Heart right ventricle (tissue), 16 donors: ENCODE results near the gene EWSR1. TPM values are rescaled to one million over a fixed set of nuclear protein-coding genes. Genes with fewer than 3 reads are reported as not detected.

Experiments used
- ATAC-seq, 8 donors: fragments of 200-7000 bp; cut with Tn5 transposase; one replicate each; pipeline ENCODE4 v1.9.1; 2020; ENCODE audit warnings: mild to moderate bottlenecking in 8 of 8, moderate library complexity in 8 of 8, moderate number of reproducible peaks in 1 of 8
- DNase-seq, 2 donors: peaks; one replicate each; pipeline ENCODE4 v3.0.0-alpha.2; 2020
- H3K27ac ChIP-seq, 10 donors: fragments of 200-600 bp; sonication (generic) in 2 of 10; one replicate each; pipeline versions ENCODE4 v1.5.0 to v1.8.0; 2020 to 2022; ENCODE audit warnings: mild to moderate bottlenecking in 3 of 10
- H3K27me3 ChIP-seq, 7 donors: fragments of 200-600 bp; one replicate each; pipeline ENCODE4 v1.8.0; 2021 to 2022; ENCODE audit warnings: mild to moderate bottlenecking in 2 of 7
- H3K36me3 ChIP-seq, 9 donors: fragments of 200-600 bp; sonication (generic) in 1 of 9; one replicate each; pipeline versions ENCODE4 v1.5.0 to v1.8.0; 2020 to 2022; ENCODE audit warnings: mild to moderate bottlenecking in 2 of 9
- H3K4me1 ChIP-seq, 9 donors: fragments of 200-600 bp; sonication (generic) in 1 of 9; one replicate each; pipeline versions ENCODE4 v1.5.0 to v1.8.0; 2020 to 2022; ENCODE audit warnings: mild to moderate bottlenecking in 4 of 9
- H3K4me3 ChIP-seq, 10 donors: fragments of 200-600 bp; sonication (generic) in 2 of 10; one replicate each; pipeline versions ENCODE4 v1.5.0 to v1.8.0; 2020 to 2022; ENCODE audit warnings: mild to moderate bottlenecking in 7 of 10, moderate library complexity in 2 of 10
- H3K9me3 ChIP-seq, 11 donors: fragments of 200-600 bp in 10 of 11; sonication (generic) in 2 of 11; one replicate each; pipeline versions ENCODE4 v1.5.0 to v1.8.0; 2013 to 2022; ENCODE audit warnings: mild to moderate bottlenecking in 2 of 11, control low read depth in 1 of 11, moderate library complexity in 1 of 11
- WGBS, 2 donors: extraction: QIAGEN DNeasy Blood & Tissue Kit; methylation state at CpG; one replicate each; pipeline ENCODE4 v1.1.7; 2013; ENCODE audit warnings: inconsistent platforms in 1 of 2; 5-methylcytosine and 5-hydroxymethylcytosine counted together
- intact Hi-C, 10 donors: fragments of 100-400 bp; cut with DNase I; formaldehyde crosslinking; loops; one replicate each; pipeline versions ENCODE4 v1.11.1 to v1.14.2; 2022
- polyA plus RNA-seq, 2 donors: library from polyadenylated mRNA; stranded (reverse); fragments of 200-250 nt; gene quantifications; one replicate each; pipeline ENCODE4 v1.2.3, GENCODE V29; 2013
- total RNA-seq, 10 donors: library from RNA; stranded (reverse); fragmentation: NEBNext Ultra II Directional in 3 of 10; extraction: Animal tissue kit (Norgen Biotek cat#: 25700) in 3 of 10; gene quantifications; one replicate each; pipeline versions ENCODE4 v1.2.1 to v1.2.4, GENCODE V29; 2021 to 2023
- TF ChIP-seq, protein P1 (sequence below), 9 donors: fragments of 200-600 bp; sonication (generic) in 2 of 9; IDR thresholded peaks; one replicate each; pipeline versions ENCODE4 v1.5.0 to v1.8.0; 2021 to 2022; ENCODE audit warnings: antibody characterized with exemption in 9 of 9, mild to moderate bottlenecking in 5 of 9, moderate library complexity in 1 of 9
- donor health status: Arrhythmogenic right ventricular cardiomyopathy.
- donor health status: ischemic (EF 13 %, LVEDD 7.1; RV severe dilation, severe dysfunction).
- donor health status: healthy with polysubstance abuse.
- donor health status: DM: no; HTN: yes; CAD: no.
- donor health status: DM: no; HTN: no; CAD: no.
- donor health status: ischemic (EF 25% LVEDD 6.9; RV normal size, moderate dysfunction).
- donor health status: ischemic (EF 25% LVEDD 5.7; RV mildly dilated, moderate dysfunction).
- donor health status: healthy.
- donor health status: DM: yes; HTN: yes; CAD: no.
- donor health status: Ischemic cardiomyopathy.
- donor health status: ischemic (EF 35%, LVEDD 5.7; RV mildly dilated, moderate dysfunction).
- donor health status: nonischemic (EF 11% LVEDD 7.7; RV severe dilation, severe dysfunction).
- donor health status: DM: yes; HTN: yes; CAD: no.
- donor health status: PGD.
- donor health status: ischemic (EF 29% LVEDD 5.4; RV normal size, mild dysfunction).
- donor health status: nonischemic (EF 23%, LVEDD 6.1; RV moderate dilation, normal function).

The EWSR1 gene
- total and polyA plus RNA-seq, 12 donors, result 105 to 153 (median 137) TPM

DNA sequence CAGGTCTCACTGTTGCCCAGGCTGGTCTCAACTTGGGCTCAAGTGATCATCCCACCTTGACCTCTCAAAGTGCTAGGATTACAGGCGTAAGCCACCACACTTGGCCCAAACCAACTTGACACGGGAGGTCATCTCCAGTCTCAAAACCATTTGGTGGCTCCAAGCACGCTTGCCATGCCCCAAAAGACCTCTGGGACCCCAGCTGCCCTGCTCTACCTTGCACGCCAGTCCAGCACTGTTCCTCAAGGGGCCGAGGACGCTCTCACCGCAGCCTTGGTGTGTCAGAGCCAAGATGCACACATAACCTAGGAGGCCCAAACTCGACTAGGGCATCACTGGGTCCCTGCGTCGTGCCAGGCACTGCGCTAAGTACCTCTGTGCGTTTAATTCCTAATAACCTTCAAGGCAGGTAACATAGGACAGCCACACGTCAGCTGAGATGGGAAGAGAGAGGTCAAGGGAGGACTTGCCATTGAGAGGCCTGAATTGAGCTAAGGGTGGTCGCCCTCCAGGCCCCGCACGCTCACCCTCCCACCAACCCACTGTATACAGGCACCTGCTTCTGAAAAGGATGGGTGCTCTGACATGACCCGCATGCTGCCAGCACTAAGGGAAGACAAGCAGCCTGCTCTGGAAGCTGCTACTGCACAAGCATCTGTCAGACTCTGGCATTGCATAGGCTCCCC, 33.8 kb downstream of the EWSR1 start:
- H3K9me3 ChIP-seq, result no peaks in the 10 kb centered on the region
- no peak for DNase-seq
- no peak for ATAC-seq
- no peaks in the 10 kb centered on the region for H3K27me3 ChIP-seq
- intact Hi-C loops, result loop anchor here in 1 of 10 donors (5.0 kb wide), 1 partner anchor 55 kb away; no protein-coding TSS in a partner anchor
- H3K36me3 ChIP-seq, result peaks cover 8 to 50% (median 38%) of the 10 kb centered on the region in 9 donors
- WGBS, 2 donors, result 91 to 92% methylated on average over 17 of the region's 17 CpGs
- H3K27ac ChIP-seq, result peak overlapping the region in 1 of 10 donors; percentile 22
- TF ChIP-seq, protein P1, sequence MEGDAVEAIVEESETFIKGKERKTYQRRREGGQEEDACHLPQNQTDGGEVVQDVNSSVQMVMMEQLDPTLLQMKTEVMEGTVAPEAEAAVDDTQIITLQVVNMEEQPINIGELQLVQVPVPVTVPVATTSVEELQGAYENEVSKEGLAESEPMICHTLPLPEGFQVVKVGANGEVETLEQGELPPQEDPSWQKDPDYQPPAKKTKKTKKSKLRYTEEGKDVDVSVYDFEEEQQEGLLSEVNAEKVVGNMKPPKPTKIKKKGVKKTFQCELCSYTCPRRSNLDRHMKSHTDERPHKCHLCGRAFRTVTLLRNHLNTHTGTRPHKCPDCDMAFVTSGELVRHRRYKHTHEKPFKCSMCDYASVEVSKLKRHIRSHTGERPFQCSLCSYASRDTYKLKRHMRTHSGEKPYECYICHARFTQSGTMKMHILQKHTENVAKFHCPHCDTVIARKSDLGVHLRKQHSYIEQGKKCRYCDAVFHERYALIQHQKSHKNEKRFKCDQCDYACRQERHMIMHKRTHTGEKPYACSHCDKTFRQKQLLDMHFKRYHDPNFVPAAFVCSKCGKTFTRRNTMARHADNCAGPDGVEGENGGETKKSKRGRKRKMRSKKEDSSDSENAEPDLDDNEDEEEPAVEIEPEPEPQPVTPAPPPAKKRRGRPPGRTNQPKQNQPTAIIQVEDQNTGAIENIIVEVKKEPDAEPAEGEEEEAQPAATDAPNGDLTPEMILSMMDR (IDR thresholded peaks at IDR 0.05), result no peak
- no peak overlapping the region for H3K4me3 ChIP-seq
- peaks cover 2 to 27% (median 13%) of the 10 kb centered on the region in 9 donors for H3K4me1 ChIP-seq

DNA sequence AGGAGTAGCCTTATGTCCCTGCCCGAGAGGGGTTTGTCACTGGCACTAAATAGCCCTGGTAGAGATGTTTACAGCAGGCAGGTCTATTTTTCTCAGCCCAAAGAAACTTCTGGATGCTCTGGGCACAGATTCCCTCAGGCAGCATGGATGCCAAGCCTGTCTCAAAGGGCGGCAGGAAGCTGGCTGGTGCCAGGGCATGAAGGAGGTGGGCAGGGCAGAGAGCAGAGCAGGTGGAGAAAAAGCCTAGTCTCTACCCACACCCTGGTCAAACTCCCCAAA, 34.3 kb downstream of the EWSR1 start:
- Histone ChIP-seq H3K27ac (peak overlapping the region in 5 of 10 donors; percentile 9 to 34 (median 22)), H3K27me3 (no peaks in the 10 kb centered on the region), H3K4me1 (peaks cover 2 to 28% (median 14%) of the 10 kb centered on the region in 9 donors), H3K4me3 (no peak overlapping the region), H3K36me3 (peaks cover 3 to 45% (median 33%) of the 10 kb centered on the region in 9 donors), H3K9me3 (no peaks in the 10 kb centered on the region)
- DNase-seq (no peak), ATAC-seq (no peak)
- 56 to 58% methylated on average over 2 of the region's 2 CpGs for WGBS, 2 donors
- TF ChIP-seq, protein P1 (IDR thresholded peaks at IDR 0.05), result no peak
- intact Hi-C loops, result loop anchor here in 1 of 10 donors (5.0 kb wide), 1 partner anchor 55 kb away; no protein-coding TSS in a partner anchor

DNA sequence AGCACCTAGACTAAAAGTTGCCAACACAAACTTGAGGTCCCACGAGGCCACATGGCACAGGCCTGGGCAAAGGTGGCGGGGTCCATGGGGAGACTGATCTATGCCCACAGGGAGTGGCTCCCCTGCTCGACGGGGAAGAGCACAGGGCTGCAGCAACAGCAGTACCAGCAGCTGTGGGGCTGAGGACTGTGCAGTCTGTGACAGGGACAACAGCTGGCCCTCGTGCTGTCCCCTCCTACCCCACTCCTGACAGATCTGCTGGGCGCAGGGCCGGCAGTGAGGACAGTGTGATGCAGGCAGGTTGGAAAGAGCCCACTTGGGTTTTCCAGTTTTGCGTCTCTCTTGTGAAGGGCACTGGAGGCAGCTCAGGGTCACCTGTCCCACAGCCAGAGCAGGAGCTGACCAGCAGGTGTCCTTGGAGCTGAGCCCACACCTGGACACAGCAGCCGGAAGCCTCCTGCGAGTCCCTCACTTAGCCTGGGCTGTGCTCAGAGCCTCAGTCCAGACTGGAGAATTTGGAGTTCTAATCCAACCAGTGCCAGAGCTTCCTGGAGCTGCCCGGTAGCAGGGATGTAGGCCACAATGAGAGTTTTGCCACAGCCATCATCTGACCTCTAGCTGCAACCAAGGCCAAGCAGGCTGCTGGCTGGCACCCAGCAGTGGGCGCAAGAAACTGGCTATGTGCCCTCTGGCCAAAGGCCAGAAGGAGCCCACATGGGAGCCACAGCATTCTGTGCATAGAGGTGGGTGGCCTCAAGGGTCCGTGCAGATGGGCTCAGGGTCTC, 34.8 kb downstream of the EWSR1 start:
- peaks cover 0 to 40% (median 28%) of the 10 kb centered on the region in 9 donors for H3K36me3 ChIP-seq
- no peak overlapping the region for H3K4me3 ChIP-seq
- H3K4me1 ChIP-seq, result peaks cover 5 to 34% (median 20%) of the 10 kb centered on the region in 9 donors
- H3K9me3 ChIP-seq, result no peaks in the 10 kb centered on the region
- intact Hi-C loops, result loop anchor here in 1 of 10 donors (5.0 kb wide), 1 partner anchor 54 kb away; no protein-coding TSS in a partner anchor
- no peaks in the 10 kb centered on the region for H3K27me3 ChIP-seq
- TF ChIP-seq, protein P1 (IDR thresholded peaks at IDR 0.05), result no peak
- WGBS, 2 donors, result 45 to 47% methylated on average over 13 of the region's 13 CpGs
- no peak for DNase-seq
- no peak for ATAC-seq
- peak overlapping the region in 7 of 10 donors; percentile 9 to 34 (median 22) for H3K27ac ChIP-seq

DNA sequence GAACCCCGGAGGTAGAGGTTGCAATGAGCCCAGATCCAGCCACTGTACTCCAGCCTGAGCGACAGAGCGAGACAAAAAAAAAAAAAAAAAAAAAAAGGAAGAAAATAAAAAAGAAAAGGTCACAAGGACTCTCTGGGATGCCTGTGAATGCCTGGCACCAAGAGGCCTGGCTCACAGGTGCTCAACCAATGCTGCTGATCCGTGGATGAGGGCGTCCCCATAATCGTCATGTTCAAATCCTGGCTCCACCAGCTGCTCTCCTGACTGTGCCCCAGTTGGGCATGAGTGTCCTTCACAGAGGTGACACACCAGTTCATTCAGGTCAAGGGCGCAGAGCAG, 37.7 kb downstream of the EWSR1 start:
- H3K4me1 ChIP-seq, result peaks cover 32 to 63% (median 49%) of the 10 kb centered on the region in 9 donors
- DNase-seq, result no peak
- intact Hi-C loops, result loop anchor here in 6 of 10 donors (1.0 to 5.0 kb wide), 6 partner anchors 36 to 53 kb away; partner anchors contain the start of genes EWSR1 (in 3 of the 6) and RHBDD3 (in 2 of the 6)

More for the DNA sequence above, 37.7 kb downstream of the EWSR1 start:
- peak overlapping the region; percentile 90 to 98 (median 94) for H3K27ac ChIP-seq
- H3K4me3 ChIP-seq, result peak overlapping the region in 9 of 10 donors; percentile 70 to 98 (median 93)
- WGBS, 2 donors, result 50 to 52% methylated on average over 7 of the region's 7 CpGs
- peaks cover 0 to 11% (median under 1%) of the 10 kb centered on the region in 9 donors for H3K36me3 ChIP-seq
- no peaks in the 10 kb centered on the region for H3K27me3 ChIP-seq
- no peak for ATAC-seq
- TF ChIP-seq, protein P1 (IDR thresholded peaks at IDR 0.05), result no peak
- no peaks in the 10 kb centered on the region for H3K9me3 ChIP-seq
